ENCODE measurements around the gene RAB1A.

- no peak for TF ChIP-seq EZH2 (IDR thresholded peaks at IDR 0.05; ENCODE audit: borderline replicate concordance, low read length)
- TF ChIP-seq CTCF (conservative IDR thresholded peaks at IDR 0.05 in 1 of 2, IDR thresholded peaks at IDR 0.05 in 1 of 2; ENCODE audit: extremely low read depth in 1 of 2, insufficient read depth in 1 of 2, low read depth in 1 of 2, low read length in 2 of 2), result no peak
Measured at GRCh38 chr2:65045651-65046050, 84.3 kb downstream of the RAB1A start.

All from mammary epithelial cell (primary cell).